ENCODE measurements around the gene NTHL1.
A peak's percentile ranks its signal among the peaks of the same experiment; 100 is the strongest.

The NTHL1 gene

GRCh38 chr16:2032285-2033056, 15.2 kb downstream of the NTHL1 start:
- H3K27ac ChIP-seq, result no peak overlapping the region
- no peak for DNase-seq (ENCODE audit: low read depth, low spot score)

GRCh38 chr16:2031081-2031577, 16.5 kb downstream of the NTHL1 start:
- no peak overlapping the region for H3K27ac ChIP-seq
- DNase-seq (ENCODE audit: low read depth, low spot score), result no peak

GRCh38 chr16:2030036-2030435, 17.6 kb downstream of the NTHL1 start:
- H3K27ac ChIP-seq, result no peak overlapping the region
- no peak for DNase-seq (ENCODE audit: low read depth, low spot score)

GRCh38 chr16:2029350-2029749, 18.3 kb downstream of the NTHL1 start:
- DNase-seq (ENCODE audit: low read depth, low spot score), result no peak
- H3K27ac ChIP-seq, result no peak overlapping the region

GRCh38 chr16:2028620-2029220, 18.9 kb downstream of the NTHL1 start:
- H3K27ac ChIP-seq, result no peak overlapping the region
- DNase-seq (ENCODE audit: low read depth, low spot score), result no peak

- H3K27ac ChIP-seq, result no peak overlapping the region
- no peak for DNase-seq (ENCODE audit: low read depth, low spot score)
Measured at GRCh38 chr16:2028146-2028545, 19.5 kb downstream of the NTHL1 start.

- DNase-seq (ENCODE audit: low read depth, low spot score), result no peak
- H3K27ac ChIP-seq, result peak overlapping the region; percentile 23
Measured at GRCh38 chr16:2027024-2028010, 20.3 kb downstream of the NTHL1 start.

- DNase-seq (ENCODE audit: low read depth, low spot score), result no peak
- peak within 1 kb of the TSS; percentile 23 for H3K27ac ChIP-seq
Measured at GRCh38 chr16:2026461-2027023, 21.1 kb downstream of the NTHL1 start, which contains the start of gene NHERF2. NHERF2 (plus strand) TSS chr16:2026902; CDS start chr16:2027006, 104 bp downstream.

- H3K27ac ChIP-seq, result no peak overlapping the region
Measured at GRCh38 chr16:2025878-2026460, 21.7 kb downstream of the NTHL1 start.

GRCh38 chr16:2025251-2025650, 22.4 kb downstream of the NTHL1 start:
- DNase-seq (ENCODE audit: low read depth, low spot score), result no peak
- H3K27ac ChIP-seq, result no peak overlapping the region

More at GRCh38 chr16:2025878-2026460, 21.7 kb downstream of the NTHL1 start:
- DNase-seq (ENCODE audit: low read depth, low spot score), result no peak

GRCh38 chr16:2024032-2024420, 23.6 kb downstream of the NTHL1 start:
- no peak overlapping the region for H3K27ac ChIP-seq
- no peak for DNase-seq (ENCODE audit: low read depth, low spot score)

GRCh38 chr16:2023092-2024031, 24.3 kb downstream of the NTHL1 start:
- DNase-seq (ENCODE audit: low read depth, low spot score), result no peak
- no peak overlapping the region for H3K27ac ChIP-seq

- DNase-seq (ENCODE audit: low read depth, low spot score), result no peak
- H3K27ac ChIP-seq, result no peak overlapping the region
Measured at GRCh38 chr16:2022723-2023091, 24.9 kb downstream of the NTHL1 start.

GRCh38 chr16:2019921-2020831, 27.5 kb downstream of the NTHL1 start:
- DNase-seq (ENCODE audit: low read depth, low spot score), result no peak
- no peak overlapping the region for H3K27ac ChIP-seq

- no peak within 1 kb of the TSS for H3K27ac ChIP-seq
- DNase-seq (ENCODE audit: low read depth, low spot score), result no peak
Measured at GRCh38 chr16:2019518-2019920, 28.1 kb downstream of the NTHL1 start, which contains the start of gene NPW. NPW (plus strand) TSS chr16:2019785.

- DNase-seq (ENCODE audit: low read depth, low spot score), result no peak
- H3K27ac ChIP-seq, result peak overlapping the region; percentile 79
Measured at GRCh38 chr16:2016407-2016922, 31.2 kb downstream of the NTHL1 start.

GRCh38 chr16:2015947-2016208, 31.8 kb downstream of the NTHL1 start:
- peak overlapping the region; percentile 79 for H3K27ac ChIP-seq
- DNase-seq (ENCODE audit: low read depth, low spot score), result no peak

Measured in epithelial cell of prostate (primary cell).